ENCODE results near the gene EXOG. TPM values are rescaled to one million over a fixed set of nuclear protein-coding genes. Genes with fewer than 3 reads are reported as not detected.

EXOG gene
- polyA plus RNA-seq, 3 donors from 2014 or later: 2.9 to 19.6 (median 6.9) TPM

DNA sequence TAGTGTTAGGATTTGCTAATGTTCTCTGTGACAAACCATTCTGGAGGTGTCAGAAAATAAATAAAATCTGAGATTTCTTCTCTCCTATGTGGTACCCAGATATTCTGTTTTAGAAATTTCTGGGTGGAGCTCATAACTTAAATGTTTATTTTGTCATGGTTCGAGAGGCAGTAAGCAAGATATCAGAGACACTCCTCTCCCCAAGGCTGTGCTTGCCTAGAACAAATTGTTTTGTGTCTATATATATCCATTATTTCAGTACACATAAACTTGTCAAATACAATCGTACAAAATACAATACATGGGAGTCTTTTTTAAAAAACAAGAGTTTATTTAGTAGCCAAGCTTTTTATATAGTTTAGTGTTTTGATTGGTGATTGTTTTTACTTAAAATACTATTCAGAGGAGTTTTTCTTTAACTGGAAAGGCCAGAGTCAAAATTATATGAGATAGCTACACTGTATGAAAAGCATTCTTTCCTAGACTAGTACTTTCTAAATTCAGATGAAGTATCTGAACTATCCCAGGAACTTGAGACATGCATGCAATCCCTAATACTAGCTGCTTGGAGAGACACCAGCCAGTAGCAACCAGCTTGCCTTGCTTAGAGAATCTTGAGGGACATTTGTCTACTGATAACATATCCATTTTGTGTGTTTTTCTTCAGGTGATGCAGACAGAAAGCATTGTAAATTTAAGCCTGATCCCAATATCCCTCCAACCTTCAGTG is 4.7 kb downstream of the EXOG start:
- no peak overlapping the region for H3K27ac Mint-ChIP-seq
- peaks cover 9 to 29% (median 12%) of the 10 kb centered on the region in 3 donors for H3K36me3 Mint-ChIP-seq
- DNase-seq: no peak
- peaks cover 17 to 36% of the 10 kb centered on the region in 2 donors for H3K4me1 Mint-ChIP-seq
- no peaks in the 10 kb centered on the region for H3K9me3 Mint-ChIP-seq
- H3K4me3 Mint-ChIP-seq: no peak overlapping the region
- peaks cover 0 to 6% (median 6%) of the 10 kb centered on the region in 3 donors for H3K27me3 Mint-ChIP-seq (ENCODE audit: low read depth in 3 of 3)

DNA sequence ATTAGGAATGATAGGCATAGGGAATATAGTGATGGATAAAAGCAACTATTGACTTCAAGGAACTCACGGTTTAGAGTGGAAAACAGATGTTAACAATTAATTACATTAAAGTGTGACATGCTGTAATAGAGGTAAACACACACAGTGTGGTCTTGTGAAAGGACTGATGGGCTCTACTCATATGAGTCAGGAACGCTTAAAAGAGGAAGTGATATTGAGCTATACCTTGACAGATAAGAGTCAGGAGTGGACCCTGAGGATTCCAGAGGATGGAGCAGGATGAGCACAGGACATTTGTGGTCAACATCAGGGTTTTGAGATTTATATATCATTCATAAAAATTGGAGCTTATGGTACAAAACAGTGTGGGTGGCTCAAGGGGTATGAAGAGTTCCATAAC is 11.0 kb downstream of the EXOG start:
- no peak for DNase-seq
- H3K36me3 Mint-ChIP-seq: peaks cover 24 to 43% (median 34%) of the 10 kb centered on the region in 3 donors
- H3K9me3 Mint-ChIP-seq: no peaks in the 10 kb centered on the region
- no peaks in the 10 kb centered on the region for H3K27me3 Mint-ChIP-seq (ENCODE audit: low read depth in 3 of 3)
- H3K4me3 Mint-ChIP-seq: no peak overlapping the region
- no peaks in the 10 kb centered on the region for H3K4me1 Mint-ChIP-seq
- no peak overlapping the region for H3K27ac Mint-ChIP-seq

DNA sequence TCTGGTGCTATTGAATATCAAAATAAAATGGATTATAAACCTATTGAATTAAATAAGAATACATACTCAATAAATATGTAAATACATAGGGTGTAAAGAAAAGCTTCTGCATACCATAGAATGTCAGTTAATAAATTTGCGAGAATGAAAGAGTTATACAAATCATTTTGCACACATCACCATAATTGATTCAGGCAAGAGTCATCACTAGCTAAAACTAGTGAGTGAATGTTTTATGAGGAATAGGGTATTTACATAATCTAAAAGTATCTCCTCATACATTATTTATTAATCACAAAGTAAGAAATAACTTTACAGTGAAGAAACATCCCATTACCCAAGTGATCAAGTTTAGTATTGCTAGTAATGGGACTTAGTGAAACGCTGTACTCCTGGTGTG is 13.6 kb downstream of the EXOG start:
- Mint-ChIP-seq H3K4me1 (no peaks in the 10 kb centered on the region), H3K36me3 (peaks cover 32 to 40% (median 34%) of the 10 kb centered on the region in 3 donors), H3K4me3 (no peak overlapping the region), H3K27ac (no peak overlapping the region), H3K27me3 (ENCODE audit: low read depth in 3 of 3) (no peaks in the 10 kb centered on the region), H3K9me3 (no peaks in the 10 kb centered on the region)
- DNase-seq: no peak

DNA sequence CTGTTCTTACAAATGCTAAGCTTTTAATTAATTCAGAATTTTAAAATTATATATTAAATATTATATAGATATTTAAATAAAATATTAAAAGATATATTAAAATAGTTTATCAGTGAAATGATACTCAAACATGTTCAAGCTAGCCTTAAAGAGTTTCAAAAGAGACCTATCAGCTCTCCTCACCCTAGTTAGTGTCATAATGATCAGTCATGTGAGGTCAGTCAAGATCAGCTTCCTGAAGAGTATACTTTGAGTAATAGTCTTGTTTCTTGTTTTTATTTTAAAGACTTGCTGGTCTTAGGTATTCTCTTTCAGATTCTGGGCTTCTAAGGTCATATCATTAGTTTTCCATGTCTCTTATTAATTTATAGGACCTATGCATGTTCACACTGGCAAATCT is 14.5 kb downstream of the EXOG start:
- peaks cover 29 to 42% (median 32%) of the 10 kb centered on the region in 3 donors for H3K36me3 Mint-ChIP-seq
- no peaks in the 10 kb centered on the region for H3K27me3 Mint-ChIP-seq (ENCODE audit: low read depth in 3 of 3)
- no peaks in the 10 kb centered on the region for H3K4me1 Mint-ChIP-seq
- no peak for DNase-seq
- H3K4me3 Mint-ChIP-seq: no peak overlapping the region
- H3K9me3 Mint-ChIP-seq: no peaks in the 10 kb centered on the region
- peak overlapping the region in 2 of 6 donors; percentile 7 to 41 for H3K27ac Mint-ChIP-seq

DNA sequence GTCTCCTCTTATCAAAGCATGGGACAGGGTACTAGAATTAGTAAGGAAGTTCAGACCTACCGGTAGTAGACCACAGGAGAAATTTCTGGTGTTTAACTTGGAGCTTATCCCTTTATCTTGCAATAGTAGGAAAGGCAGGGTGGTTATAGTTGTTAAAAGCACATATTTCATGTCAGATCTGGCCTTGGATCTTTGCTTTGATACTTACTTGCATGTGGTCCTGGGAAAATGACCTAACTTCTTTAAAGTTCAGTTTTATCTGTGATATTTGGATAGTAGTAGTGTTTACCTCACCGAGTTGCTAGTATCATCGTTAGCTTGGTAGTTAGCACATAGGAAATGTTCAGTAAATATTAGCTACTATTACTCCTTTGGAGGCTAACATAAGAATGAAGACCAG is 15.4 kb downstream of the EXOG start:
- H3K27ac Mint-ChIP-seq: no peak overlapping the region
- H3K27me3 Mint-ChIP-seq (ENCODE audit: low read depth in 3 of 3): no peaks in the 10 kb centered on the region
- H3K9me3 Mint-ChIP-seq: no peaks in the 10 kb centered on the region
- peaks cover 32 to 41% (median 34%) of the 10 kb centered on the region in 3 donors for H3K36me3 Mint-ChIP-seq
- H3K4me3 Mint-ChIP-seq: no peak overlapping the region
- H3K4me1 Mint-ChIP-seq: no peaks in the 10 kb centered on the region
- DNase-seq: no peak

DNA sequence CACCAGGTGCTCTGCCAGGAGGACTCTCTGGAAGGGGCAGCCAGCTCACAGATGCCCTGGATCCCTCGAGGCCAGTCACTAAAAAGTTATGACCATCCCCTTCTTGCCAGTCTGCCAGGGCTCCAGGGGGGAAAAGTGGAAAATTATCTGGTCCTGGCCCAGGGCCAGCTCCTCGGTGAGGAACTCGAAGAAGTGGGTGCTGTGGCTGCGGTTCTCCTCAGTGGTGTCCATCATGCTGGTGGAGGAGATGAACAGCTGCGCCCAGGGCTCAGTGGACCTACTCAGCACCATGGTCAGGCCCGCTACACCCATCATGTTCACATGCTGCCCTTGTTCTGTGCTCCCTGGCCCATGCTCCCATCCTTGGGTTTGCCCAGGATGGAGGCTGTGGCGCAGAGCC is 19.2 kb downstream of the EXOG start:
- Mint-ChIP-seq H3K9me3 (no peaks in the 10 kb centered on the region), H3K27ac (no peak overlapping the region), H3K27me3 (ENCODE audit: low read depth in 3 of 3) (no peaks in the 10 kb centered on the region), H3K4me3 (no peak overlapping the region), H3K4me1 (peaks cover 16 to 20% of the 10 kb centered on the region in 2 donors), H3K36me3 (peaks cover 23 to 27% (median 25%) of the 10 kb centered on the region in 3 donors)
- no peak for DNase-seq

DNA sequence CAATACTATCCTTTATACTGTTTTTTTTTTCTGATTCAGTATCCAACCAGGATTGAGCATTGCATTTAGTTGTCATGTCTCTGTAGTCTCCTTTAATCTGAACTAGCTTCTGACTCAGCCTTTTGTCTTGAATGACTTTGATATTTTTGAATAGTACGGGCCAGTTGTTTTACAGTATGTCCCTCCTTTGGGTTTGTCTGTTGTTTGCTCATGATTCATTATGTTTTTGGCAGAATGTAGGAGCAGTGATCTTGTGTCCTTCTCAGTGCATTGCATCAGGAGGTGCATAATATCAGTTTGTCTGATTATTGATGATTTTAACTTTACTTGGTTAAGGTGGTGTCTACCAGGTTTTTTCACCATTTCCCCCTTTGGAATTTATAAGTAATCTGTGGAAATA is 20.5 kb downstream of the EXOG start:
- peaks cover 18 to 25% (median 25%) of the 10 kb centered on the region in 3 donors for H3K36me3 Mint-ChIP-seq
- no peak overlapping the region for H3K4me3 Mint-ChIP-seq
- H3K27ac Mint-ChIP-seq: no peak overlapping the region
- peaks cover 18 to 29% of the 10 kb centered on the region in 2 donors for H3K4me1 Mint-ChIP-seq
- no peaks in the 10 kb centered on the region for H3K9me3 Mint-ChIP-seq
- DNase-seq: no peak
- H3K27me3 Mint-ChIP-seq (ENCODE audit: low read depth in 3 of 3): no peaks in the 10 kb centered on the region

DNA sequence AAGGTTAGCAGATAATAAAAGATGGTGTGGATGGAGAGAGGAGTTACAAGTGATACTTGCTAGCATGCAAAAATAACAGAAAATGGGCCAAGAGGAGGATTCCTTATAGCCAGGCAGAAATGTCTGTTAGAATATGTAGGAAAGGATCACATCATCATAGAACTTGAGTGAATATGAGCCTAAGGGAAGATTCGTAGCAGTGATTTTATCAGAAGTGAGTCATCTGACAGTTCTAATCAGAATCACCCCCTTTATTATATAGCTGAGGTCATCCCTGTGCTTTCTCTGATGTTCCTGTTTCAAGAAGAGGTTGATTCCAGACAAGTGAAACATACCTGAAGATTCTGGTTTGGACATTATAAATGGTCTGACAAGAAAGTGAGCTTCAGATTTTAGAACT is 22.9 kb downstream of the EXOG start:
- Mint-ChIP-seq H3K4me3 (no peak overlapping the region), H3K27me3 (ENCODE audit: low read depth in 3 of 3) (no peaks in the 10 kb centered on the region), H3K4me1 (peaks cover 18 to 30% of the 10 kb centered on the region in 2 donors), H3K9me3 (no peaks in the 10 kb centered on the region), H3K27ac (peak overlapping the region in 5 of 6 donors; percentile 27 to 87 (median 53)), H3K36me3 (peaks cover 13 to 36% (median 17%) of the 10 kb centered on the region in 3 donors)
- no peak for DNase-seq

DNA sequence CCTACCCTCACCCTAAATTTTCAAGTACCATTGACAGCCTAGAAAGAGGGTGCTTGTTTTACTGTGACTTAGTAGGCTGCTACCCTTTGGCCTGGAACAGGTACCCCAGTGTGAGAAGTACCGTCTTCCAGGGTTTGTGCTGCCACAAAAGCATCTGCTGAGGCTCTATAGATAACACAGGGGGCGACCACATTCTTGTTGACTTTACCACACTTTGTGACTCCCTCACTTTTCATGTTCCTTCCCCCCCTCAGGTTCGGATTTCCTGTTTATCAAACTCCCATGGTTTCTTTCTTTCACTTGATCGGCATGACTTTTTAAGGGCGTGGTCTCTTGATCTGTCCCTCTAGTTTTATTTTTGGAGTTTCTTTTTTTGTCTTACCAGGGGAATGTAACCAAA is 23.5 kb downstream of the EXOG start:
- peak overlapping the region; percentile 6 to 59 (median 47) for H3K4me3 Mint-ChIP-seq
- DNase-seq: peak in 2 of 3 donors; percentile 5 to 10
- peaks cover 15 to 37% (median 18%) of the 10 kb centered on the region in 3 donors for H3K36me3 Mint-ChIP-seq
- H3K9me3 Mint-ChIP-seq: no peaks in the 10 kb centered on the region
- H3K27me3 Mint-ChIP-seq (ENCODE audit: low read depth in 3 of 3): no peaks in the 10 kb centered on the region
- peak overlapping the region; percentile 54 to 87 (median 76) for H3K27ac Mint-ChIP-seq
- H3K4me1 Mint-ChIP-seq: peaks cover 18 to 30% of the 10 kb centered on the region in 2 donors

DNA sequence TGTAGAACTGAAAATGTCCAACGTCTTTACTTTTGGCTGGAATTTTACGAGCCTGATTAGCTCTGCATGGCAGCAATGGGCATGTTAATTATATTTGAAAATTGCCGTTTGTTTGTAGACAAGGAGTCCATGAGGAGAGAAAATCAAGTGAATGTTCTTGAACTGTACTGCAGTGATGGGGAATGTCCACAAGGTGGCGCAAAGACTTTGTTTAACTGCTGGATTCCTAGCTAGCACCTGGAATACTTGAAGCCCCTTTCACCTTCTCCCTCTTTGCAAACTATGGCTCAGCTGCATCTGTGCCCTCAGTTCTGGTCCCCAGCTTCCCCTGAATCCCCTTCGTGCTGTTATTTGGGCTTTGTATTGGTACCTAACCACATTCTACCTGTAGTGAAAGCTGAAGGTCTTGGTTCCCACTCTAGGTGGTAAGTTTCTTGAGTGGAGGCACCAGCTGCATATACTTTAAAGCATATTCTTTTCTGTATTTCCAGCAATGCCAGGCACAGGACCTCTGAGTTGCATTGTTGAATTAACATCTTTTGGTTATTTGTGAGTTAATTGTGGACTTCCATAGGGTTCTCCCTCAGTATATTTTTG is 25.3 kb downstream of the EXOG start:
- H3K9me3 Mint-ChIP-seq: no peaks in the 10 kb centered on the region
- H3K27me3 Mint-ChIP-seq (ENCODE audit: low read depth in 3 of 3): no peaks in the 10 kb centered on the region
- H3K4me1 Mint-ChIP-seq: peaks cover 18 to 30% of the 10 kb centered on the region in 2 donors
- no peak overlapping the region for H3K27ac Mint-ChIP-seq
- peaks cover 15 to 49% (median 19%) of the 10 kb centered on the region in 3 donors for H3K36me3 Mint-ChIP-seq
- no peak overlapping the region for H3K4me3 Mint-ChIP-seq
- DNase-seq: peak; percentile 41 to 48 (median 46)

DNA sequence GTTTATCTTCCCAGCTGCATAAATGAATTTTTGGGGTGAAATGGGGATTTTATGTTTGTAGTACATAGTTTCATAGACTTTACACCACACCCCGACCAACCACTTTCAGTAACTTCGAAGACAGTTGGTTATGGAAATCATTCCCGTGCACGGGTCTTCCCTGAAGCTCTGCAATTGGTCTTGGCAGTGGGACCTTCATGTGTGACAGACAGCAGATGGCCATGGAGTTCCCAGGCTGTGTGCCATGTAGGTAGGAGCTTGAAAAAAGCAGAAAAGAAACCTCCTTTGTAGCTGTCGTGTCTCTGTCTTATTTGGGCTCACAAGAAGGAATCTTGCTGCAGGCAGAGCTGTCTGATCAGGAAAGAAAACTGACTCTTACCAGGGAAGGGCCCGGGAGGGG is 25.9 kb downstream of the EXOG start:
- Mint-ChIP-seq H3K4me3 (no peak overlapping the region), H3K36me3 (peaks cover 12 to 49% (median 18%) of the 10 kb centered on the region in 3 donors), H3K4me1 (peaks cover 18 to 30% of the 10 kb centered on the region in 2 donors), H3K27ac (no peak overlapping the region), H3K27me3 (ENCODE audit: low read depth in 3 of 3) (no peaks in the 10 kb centered on the region), H3K9me3 (no peaks in the 10 kb centered on the region)
- DNase-seq: no peak

DNA sequence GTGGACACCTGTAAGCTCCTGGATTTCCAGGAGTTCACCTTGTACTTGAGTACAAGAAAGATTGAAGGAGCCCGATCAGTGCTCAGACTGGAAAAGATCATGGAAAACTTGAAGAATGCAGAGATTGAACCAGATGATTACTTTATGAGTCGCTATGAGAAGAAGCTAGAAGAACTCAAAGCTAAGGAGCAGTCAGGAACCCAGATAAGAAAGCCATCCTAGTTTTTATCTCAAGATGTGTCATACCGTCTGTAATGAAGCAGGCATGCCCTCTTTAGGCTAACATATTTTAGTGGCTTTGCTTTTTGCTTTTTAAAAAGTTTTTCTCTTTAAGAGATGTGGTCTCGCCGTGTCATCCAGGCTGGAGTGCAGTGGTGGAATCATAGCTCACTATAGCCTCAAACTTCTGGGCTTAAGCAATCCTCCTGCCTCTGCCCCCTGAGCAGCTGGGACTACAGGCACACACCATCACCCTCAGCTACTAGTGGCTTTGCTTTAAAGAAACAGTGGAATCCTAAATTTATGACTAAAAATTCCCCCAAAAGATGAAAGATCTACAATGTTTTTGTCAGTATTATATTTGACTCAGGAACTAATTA is 28.1 kb downstream of the EXOG start:
- Mint-ChIP-seq H3K4me3 (no peak overlapping the region), H3K27ac (no peak overlapping the region), H3K9me3 (no peaks in the 10 kb centered on the region), H3K4me1 (peaks cover 13 to 22% of the 10 kb centered on the region in 2 donors), H3K36me3 (peaks cover 17 to 49% (median 23%) of the 10 kb centered on the region in 3 donors), H3K27me3 (ENCODE audit: low read depth in 3 of 3) (no peaks in the 10 kb centered on the region)
- DNase-seq: no peak

DNA sequence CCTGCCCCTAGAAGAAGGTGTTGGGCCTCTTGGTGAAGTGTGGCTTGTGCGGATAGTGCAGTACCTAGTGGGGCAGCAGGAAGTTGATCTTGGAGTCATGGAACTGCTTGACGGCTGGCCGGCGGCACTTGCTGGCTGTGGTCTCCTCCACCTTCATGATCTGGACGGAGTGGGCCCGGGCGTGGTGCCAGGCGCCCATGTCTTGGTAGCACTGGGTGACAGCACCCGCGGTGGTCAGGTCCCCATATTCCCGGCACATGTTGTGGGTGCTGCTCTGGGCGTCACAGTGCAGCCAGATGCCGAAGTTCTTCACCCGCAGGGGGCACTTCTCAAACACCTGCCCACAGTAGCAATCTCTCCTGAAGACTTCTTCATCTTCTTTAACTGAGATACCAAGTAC is 30.7 kb downstream of the EXOG start:
- H3K9me3 Mint-ChIP-seq: no peaks in the 10 kb centered on the region
- no peak overlapping the region for H3K4me3 Mint-ChIP-seq
- peaks cover 21 to 56% (median 23%) of the 10 kb centered on the region in 3 donors for H3K36me3 Mint-ChIP-seq
- H3K4me1 Mint-ChIP-seq: no peaks in the 10 kb centered on the region
- DNase-seq: no peak
- H3K27me3 Mint-ChIP-seq (ENCODE audit: low read depth in 3 of 3): no peaks in the 10 kb centered on the region
- peak overlapping the region in 1 of 6 donors; percentile 2 for H3K27ac Mint-ChIP-seq

DNA sequence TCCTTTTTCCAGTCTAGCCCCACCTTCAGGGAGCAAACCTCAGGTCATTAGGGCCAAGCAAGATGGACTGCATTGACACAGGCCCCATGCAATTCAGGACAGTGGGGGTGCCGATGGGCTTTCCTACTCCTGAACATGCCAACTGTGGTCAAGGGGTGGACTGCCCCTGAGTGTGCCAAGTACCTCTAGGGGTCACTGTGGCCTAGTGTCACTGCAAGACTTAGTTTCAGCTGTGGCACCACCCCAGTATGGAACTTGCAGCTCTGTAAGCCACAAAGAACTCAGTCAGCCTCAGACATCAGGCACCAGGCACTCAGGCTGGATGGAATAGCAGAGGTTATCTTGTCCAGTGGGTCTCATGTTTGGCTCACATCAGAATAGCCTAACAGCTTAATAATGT is 32.3 kb downstream of the EXOG start:
- H3K9me3 Mint-ChIP-seq: no peaks in the 10 kb centered on the region
- no peak overlapping the region for H3K4me3 Mint-ChIP-seq
- H3K27ac Mint-ChIP-seq: no peak overlapping the region
- DNase-seq: no peak
- no peaks in the 10 kb centered on the region for H3K27me3 Mint-ChIP-seq (ENCODE audit: low read depth in 3 of 3)
- H3K4me1 Mint-ChIP-seq: no peaks in the 10 kb centered on the region
- H3K36me3 Mint-ChIP-seq: peaks cover 21 to 43% (median 23%) of the 10 kb centered on the region in 3 donors
